ENCODE data around the gene MEDAG.
"Not testable (repeated sequence)": the region's sequence is repeated elsewhere in the genome, so short reads cannot be mapped to it uniquely, and the experiment has no call there.

The MEDAG gene

GRCh38 chr13:30918662-30919405, 12.8 kb downstream of the MEDAG start:
- H3K4me3 ChIP-seq (ENCODE audit: low read depth, low read length): no peak overlapping the region
- DNase-seq (ENCODE audit: low read depth): no peak
- TF ChIP-seq CTCF (IDR thresholded peaks at IDR 0.05; ENCODE audit: control insufficient read depth, extremely low read depth, insufficient read depth): no peak

- no peak overlapping the region for H3K4me3 ChIP-seq (ENCODE audit: low read depth, low read length)
Measured at GRCh38 chr13:30920162-30920909, 14.3 kb downstream of the MEDAG start.

DNA sequence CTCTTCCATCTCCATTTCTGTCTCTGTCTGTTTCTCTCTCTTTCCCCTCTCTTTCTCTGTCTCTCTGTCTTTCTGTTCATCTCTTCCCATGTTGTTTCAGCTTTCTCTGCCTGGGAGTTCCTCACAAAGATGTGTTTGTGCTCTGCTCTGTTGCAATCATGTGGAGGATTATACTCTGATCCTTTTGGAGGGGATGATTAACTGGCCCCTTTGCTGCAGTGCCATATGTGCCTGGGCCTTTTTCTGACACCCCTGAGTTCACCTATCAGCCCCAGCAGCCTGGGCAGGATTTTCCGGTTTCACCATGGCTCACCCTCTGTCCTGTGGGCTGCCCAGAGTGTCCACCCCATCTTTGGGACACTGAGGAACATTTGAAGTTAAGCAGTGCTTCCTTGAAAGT, 17.3 kb downstream of the MEDAG start:
- no peak for DNase-seq (ENCODE audit: low read depth)
- TF ChIP-seq CTCF (IDR thresholded peaks at IDR 0.05; ENCODE audit: control insufficient read depth, extremely low read depth, insufficient read depth): no peak
- no peak overlapping the region for H3K4me3 ChIP-seq (ENCODE audit: low read depth, low read length)

More at GRCh38 chr13:30920162-30920909, 14.3 kb downstream of the MEDAG start:
- no peak for DNase-seq (ENCODE audit: low read depth)
- no peak for TF ChIP-seq CTCF (IDR thresholded peaks at IDR 0.05; ENCODE audit: control insufficient read depth, extremely low read depth, insufficient read depth)

GRCh38 chr13:30924721-30925120, 18.6 kb downstream of the MEDAG start:
- H3K4me3 ChIP-seq (ENCODE audit: low read depth, low read length): no peak overlapping the region
- no peak for TF ChIP-seq CTCF (IDR thresholded peaks at IDR 0.05; ENCODE audit: control insufficient read depth, extremely low read depth, insufficient read depth)
- DNase-seq (ENCODE audit: low read depth): peak; percentile 4

DNA sequence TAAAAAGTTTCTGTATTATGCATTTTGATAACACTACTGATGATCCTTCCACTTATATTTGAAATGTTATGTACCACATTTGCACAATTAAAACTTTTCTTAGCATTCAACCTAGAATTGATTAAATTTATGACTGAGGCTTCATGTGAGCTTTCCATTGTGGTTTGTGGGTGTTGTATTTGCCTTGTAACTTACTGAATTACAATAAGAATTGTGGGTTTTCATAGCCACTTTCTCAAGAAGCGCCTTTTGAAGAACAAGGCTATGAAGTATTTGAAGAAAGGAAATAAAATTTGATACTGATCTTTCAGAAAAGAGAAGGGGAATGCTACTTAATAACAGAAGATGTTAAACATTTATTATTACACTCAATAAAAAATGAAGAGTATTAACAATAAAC, 19.4 kb downstream of the MEDAG start:
- no peak overlapping the region for H3K4me3 ChIP-seq (ENCODE audit: low read depth, low read length)
- TF ChIP-seq CTCF (IDR thresholded peaks at IDR 0.05; ENCODE audit: control insufficient read depth, extremely low read depth, insufficient read depth): no peak
- DNase-seq (ENCODE audit: low read depth): peak; percentile 2

- H3K4me3 ChIP-seq (ENCODE audit: low read depth, low read length): no peak overlapping the region
- no peak for TF ChIP-seq CTCF (IDR thresholded peaks at IDR 0.05; ENCODE audit: control insufficient read depth, extremely low read depth, insufficient read depth)
- no peak for DNase-seq (ENCODE audit: low read depth)
Measured at GRCh38 chr13:30926781-30927180, 20.7 kb downstream of the MEDAG start.

DNA sequence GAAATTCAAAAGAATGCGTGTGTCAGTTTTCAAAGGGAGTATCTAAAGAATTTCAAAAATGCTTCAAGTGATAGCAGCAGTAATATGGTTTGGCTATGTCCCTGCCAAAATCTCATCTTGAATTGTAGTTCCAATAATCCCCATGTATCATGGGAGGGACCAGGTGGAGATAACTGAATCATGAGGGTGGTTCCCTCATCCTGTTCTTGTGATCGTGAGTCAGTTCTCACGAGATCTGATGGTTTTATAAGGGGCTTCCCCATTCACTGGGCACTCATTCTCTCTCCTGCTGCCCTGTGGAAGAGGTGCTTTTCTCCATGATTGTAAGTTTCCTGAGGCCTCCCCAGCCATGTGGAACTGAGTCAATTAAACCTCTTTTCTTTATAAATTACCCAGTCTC, 21.1 kb downstream of the MEDAG start:
- not testable (repeated sequence) for H3K4me3 ChIP-seq (ENCODE audit: low read depth, low read length); DNase-seq (ENCODE audit: low read depth)
